Measurements from ENCODE around the gene C1QB. TPM values are rescaled to one million over a fixed set of nuclear protein-coding genes. Genes with fewer than 3 reads are reported as not detected.
A peak's percentile ranks its signal among the peaks of the same experiment; 100 is the strongest.

The C1QB gene
- total RNA-seq, 2 donors from 2014 or later = 106 to 151 TPM

- no peak overlapping the region for H3K27ac ChIP-seq
- TF ChIP-seq POLR2AphosphoS5 (IDR thresholded peaks at IDR 0.05) (peak; percentile 39), POLR2A (IDR thresholded peaks at IDR 0.05) (no peak), CTCF (IDR thresholded peaks at IDR 0.05) (peak; percentile 78 to 97 (median 94))
- no peaks in the 10 kb centered on the region for H3K4me1 ChIP-seq (replicated peaks)
- WGBS = 10% methylated on average over 18 of the region's 18 CpGs
- no peaks in the 10 kb centered on the region for H3K9me3 ChIP-seq
- peak; percentile 77 for DNase-seq (ENCODE audit: low spot score)
- intact Hi-C loops (cut with DNase I) = loop anchor here (1.0 to 10.0 kb wide), 3 partner anchors 113 to 537 kb away; no protein-coding TSS in a partner anchor
- no peaks in the 10 kb centered on the region for H3K36me3 ChIP-seq
- H3K4me3 ChIP-seq = no peak overlapping the region
- H3K27me3 ChIP-seq (replicated peaks; ENCODE audit: insufficient read depth) = no peaks in the 10 kb centered on the region
These were observed 11.0 kb upstream of the C1QB start for GRCh38 chr1:22641906-22642636.

- no peaks in the 10 kb centered on the region for H3K36me3 ChIP-seq
- DNase-seq (ENCODE audit: low spot score) = no peak
- H3K9me3 ChIP-seq = no peaks in the 10 kb centered on the region
- H3K27ac ChIP-seq = no peak within 1 kb of the TSS
- no peaks in the 10 kb centered on the region for H3K27me3 ChIP-seq (replicated peaks; ENCODE audit: insufficient read depth)
- H3K4me1 ChIP-seq (replicated peaks) = no peaks in the 10 kb centered on the region
- intact Hi-C loops (cut with DNase I) = loop anchor here (10.0 kb wide), 1 partner anchor 539 kb away; no protein-coding TSS in a partner anchor
- H3K4me3 ChIP-seq = no peak within 1 kb of the TSS
- 78% methylated on average over 8 of the region's 8 CpGs for WGBS
- TF ChIP-seq POLR2AphosphoS5 (IDR thresholded peaks at IDR 0.05) = no peak
- no peak for TF ChIP-seq CTCF (IDR thresholded peaks at IDR 0.05)
- no peak for TF ChIP-seq POLR2A (IDR thresholded peaks at IDR 0.05)
These were observed 9.7 kb upstream of the C1QB start, which contains the start of gene C1QC for GRCh38 chr1:22643381-22643780. C1QC (plus strand) TSS chr1:22643633; CDS start chr1:22644024, 391 bp downstream.

DNA sequence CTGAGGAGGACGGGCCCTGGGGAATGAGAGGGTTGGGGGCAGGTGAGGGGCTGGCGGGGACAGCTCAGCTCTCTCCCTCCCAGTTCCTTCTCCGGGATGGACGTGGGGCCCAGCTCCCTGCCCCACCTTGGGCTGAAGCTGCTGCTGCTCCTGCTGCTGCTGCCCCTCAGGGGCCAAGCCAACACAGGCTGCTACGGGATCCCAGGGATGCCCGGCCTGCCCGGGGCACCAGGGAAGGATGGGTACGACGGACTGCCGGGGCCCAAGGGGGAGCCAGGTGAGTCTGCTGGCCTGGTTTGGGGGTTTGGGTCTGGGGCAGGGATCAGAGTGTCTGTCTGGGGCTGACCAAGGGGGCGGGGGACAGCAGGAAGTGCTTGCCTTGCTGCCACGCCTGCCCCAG, 9.1 kb upstream of the C1QB start:
- Histone ChIP-seq H3K4me1 (replicated peaks) (no peaks in the 10 kb centered on the region), H3K9me3 (no peaks in the 10 kb centered on the region), H3K36me3 (no peaks in the 10 kb centered on the region), H3K4me3 (no peak overlapping the region), H3K27ac (no peak overlapping the region), H3K27me3 (replicated peaks; ENCODE audit: insufficient read depth) (no peaks in the 10 kb centered on the region)
- intact Hi-C loops (cut with DNase I) = loop anchor here (10.0 kb wide), 1 partner anchor 539 kb away; no protein-coding TSS in a partner anchor
- no peak for DNase-seq (ENCODE audit: low spot score)
- 73% methylated on average over 11 of the region's 12 CpGs for WGBS
- TF ChIP-seq CTCF (IDR thresholded peaks at IDR 0.05) = no peak
- TF ChIP-seq POLR2A (IDR thresholded peaks at IDR 0.05) = no peak
- no peak for TF ChIP-seq POLR2AphosphoS5 (IDR thresholded peaks at IDR 0.05)

GRCh38 chr1:22645931-22646330, 7.1 kb upstream of the C1QB start:
- no peak overlapping the region for H3K27ac ChIP-seq
- intact Hi-C loops (cut with DNase I) = loop anchor here (10.0 kb wide), 1 partner anchor 541 kb away; no protein-coding TSS in a partner anchor
- H3K4me1 ChIP-seq (replicated peaks) = no peaks in the 10 kb centered on the region
- no peak overlapping the region for H3K4me3 ChIP-seq
- WGBS = 73% methylated on average over 7 of the region's 7 CpGs
- no peaks in the 10 kb centered on the region for H3K36me3 ChIP-seq
- H3K9me3 ChIP-seq = no peaks in the 10 kb centered on the region
- TF ChIP-seq CTCF (IDR thresholded peaks at IDR 0.05) (no peak), POLR2A (IDR thresholded peaks at IDR 0.05) (no peak), POLR2AphosphoS5 (IDR thresholded peaks at IDR 0.05) (no peak)
- no peaks in the 10 kb centered on the region for H3K27me3 ChIP-seq (replicated peaks; ENCODE audit: insufficient read depth)
- DNase-seq (ENCODE audit: low spot score) = no peak

DNA sequence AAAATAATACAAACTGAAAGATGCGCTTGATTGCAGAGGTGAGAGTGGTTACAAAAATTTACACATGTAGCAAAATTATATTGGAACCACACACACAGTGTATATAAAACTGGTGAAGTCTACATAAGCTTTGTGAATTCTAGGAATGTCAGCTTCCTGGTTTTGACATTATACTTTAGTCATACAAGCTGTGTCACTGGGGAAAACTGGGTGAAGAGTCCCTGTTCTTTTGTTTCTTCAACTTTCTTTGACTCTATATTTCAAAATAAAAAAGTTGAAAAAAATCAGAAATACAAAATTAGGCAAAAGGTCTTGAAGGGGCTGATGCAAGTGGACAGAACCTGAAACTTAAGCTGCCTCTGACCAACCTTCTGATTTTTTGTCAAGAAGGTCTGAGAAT, 6.7 kb upstream of the C1QB start:
- Histone ChIP-seq H3K4me1 (replicated peaks) (no peaks in the 10 kb centered on the region), H3K27me3 (replicated peaks; ENCODE audit: insufficient read depth) (no peaks in the 10 kb centered on the region), H3K9me3 (no peaks in the 10 kb centered on the region), H3K4me3 (no peak overlapping the region), H3K27ac (no peak overlapping the region), H3K36me3 (no peaks in the 10 kb centered on the region)
- TF ChIP-seq POLR2A (IDR thresholded peaks at IDR 0.05) = no peak
- WGBS = 96% methylated on average over 1 of the region's 1 CpG
- intact Hi-C loops (cut with DNase I) = loop anchor here (10.0 kb wide), 1 partner anchor 542 kb away; no protein-coding TSS in a partner anchor
- no peak for DNase-seq (ENCODE audit: low spot score)

Measured in prostate gland (tissue), 2 donors.